Suprapubic skin (tissue), 4 donors: Measurements from ENCODE around the gene HOXC10. TPM values are rescaled to one million over a fixed set of nuclear protein-coding genes. Genes with fewer than 3 reads are reported as not detected.
A peak's percentile ranks its signal among the peaks of the same experiment; 100 is the strongest.

ENCODE experiments used
- DNase-seq, 2 donors: peaks; one replicate each; pipeline ENCODE4 v3.0.0-alpha.2; 2019; ENCODE audit warnings: low spot score in 2 of 2
- H3K27ac ChIP-seq: fragments of 200-600 bp; sonication (generic); one replicate; pipeline ENCODE4 v1.5.1; 2019
- H3K27me3 ChIP-seq: fragments of 200-600 bp; sonication (generic); one replicate; pipeline ENCODE4 v1.5.1; 2019
- H3K36me3 ChIP-seq: fragments of 200-600 bp; sonication (generic); one replicate; pipeline ENCODE4 v1.5.1; 2019
- H3K4me1 ChIP-seq: fragments of 200-600 bp; sonication (generic); one replicate; pipeline ENCODE4 v1.5.1; 2019
- H3K4me3 ChIP-seq: fragments of 200-600 bp; sonication (generic); one replicate; pipeline ENCODE4 v1.5.1; 2019; ENCODE audit warnings: mild to moderate bottlenecking
- H3K9me3 ChIP-seq: fragments of 200-600 bp; sonication (generic); one replicate; pipeline ENCODE4 v1.5.1; 2019
- CTCF ChIP-seq, 2 donors: fragments of 200-600 bp in 1 of 2; fragments of 450-650 bp in 1 of 2; sonication (generic) in 1 of 2; IDR thresholded peaks; one replicate each; pipeline ENCODE4 v1.5.1; 2016 to 2019; ENCODE audit warnings: antibody characterized with exemption in 2 of 2, mild to moderate bottlenecking in 1 of 2, moderate library complexity in 1 of 2
- EP300 ChIP-seq: sonication (generic); formaldehyde crosslinking; IDR thresholded peaks from one replicate; pipeline ENCODE4 v1.6.1; 2017; ENCODE audit warnings: antibody characterized with exemption
- POLR2A ChIP-seq, 2 donors: fragments of 450-650 bp; IDR thresholded peaks; one replicate each; pipeline ENCODE4 v1.6.1; 2017; ENCODE audit warnings: antibody characterized with exemption in 2 of 2, mild to moderate bottlenecking in 2 of 2, moderate library complexity in 2 of 2
- POLR2AphosphoS5 ChIP-seq, 3 donors: sonication (generic); formaldehyde crosslinking; IDR thresholded peaks; one replicate each; pipeline ENCODE4 v1.6.1; 2017; ENCODE audit warnings: antibody characterized with exemption in 3 of 3
- WGBS: methylation state at CpG from one replicate; pipeline ENCODE4 v1.1.5; 2018; 5-methylcytosine and 5-hydroxymethylcytosine counted together
- total RNA-seq, 4 donors: library from RNA; depleted of rRNA; stranded (reverse); fragments of >200 nt; gene quantifications; one replicate each; pipeline ENCODE4 v1.1.0, GENCODE V29; 2016

Gene HOXC10
- total RNA-seq, 4 donors from 2014 or later, result 8.8 to 24.7 (median 13.3) TPM

- no peak for TF ChIP-seq EP300
- TF ChIP-seq CTCF (IDR thresholded peaks at IDR 0.05), result no peak
- TF ChIP-seq POLR2AphosphoS5 (IDR thresholded peaks at IDR 0.05), result no peak
- no peak for TF ChIP-seq POLR2A (IDR thresholded peaks at IDR 0.05)
- H3K27me3 ChIP-seq, result peaks cover 98% of the 10 kb centered on the region
- no peaks in the 10 kb centered on the region for H3K9me3 ChIP-seq
- WGBS, result 2% methylated on average over 49 of the region's 56 CpGs
- peak within 1 kb of the TSS; percentile 57 for H3K4me3 ChIP-seq
- no peaks in the 10 kb centered on the region for H3K36me3 ChIP-seq
- peak; percentile 93 to 95 for DNase-seq
- H3K4me1 ChIP-seq, result peaks cover 36% of the 10 kb centered on the region
- peak within 1 kb of the TSS; percentile 87 for H3K27ac ChIP-seq
Observed at GRCh38 chr12:53938326-53939140, 46.4 kb upstream of the HOXC10 start, which contains the start of gene HOXC13. TSS of gene HOXC13 (plus strand) at chr12:53938831. CDS start at chr12:53938907, 76 bp downstream.

- Histone ChIP-seq H3K9me3 (no peaks in the 10 kb centered on the region), H3K36me3 (no peaks in the 10 kb centered on the region), H3K4me3 (peak overlapping the region; percentile 57), H3K27me3 (peaks cover 98% of the 10 kb centered on the region), H3K4me1 (peaks cover 39% of the 10 kb centered on the region), H3K27ac (peak overlapping the region; percentile 87)
- WGBS, result 13% methylated on average over 28 of the region's 91 CpGs
- no peak for TF ChIP-seq POLR2AphosphoS5 (IDR thresholded peaks at IDR 0.05)
- no peak for TF ChIP-seq EP300
- no peak for TF ChIP-seq POLR2A (IDR thresholded peaks at IDR 0.05)
- no peak for TF ChIP-seq CTCF (IDR thresholded peaks at IDR 0.05)
- DNase-seq, result peak in 1 of 2 donors; percentile 82
Observed at GRCh38 chr12:53939141-53940108, 45.5 kb upstream of the HOXC10 start.

GRCh38 chr12:53940443-53941014 lies 44.4 kb upstream of the HOXC10 start:
- Histone ChIP-seq H3K27ac (peak overlapping the region; percentile 87), H3K4me1 (peaks cover 36% of the 10 kb centered on the region), H3K36me3 (no peaks in the 10 kb centered on the region), H3K9me3 (no peaks in the 10 kb centered on the region), H3K4me3 (peak overlapping the region; percentile 57), H3K27me3 (peaks cover 98% of the 10 kb centered on the region)
- no peak for DNase-seq
- TF ChIP-seq EP300 (no peak), POLR2A (IDR thresholded peaks at IDR 0.05) (no peak), CTCF (IDR thresholded peaks at IDR 0.05) (no peak), POLR2AphosphoS5 (IDR thresholded peaks at IDR 0.05) (no peak)
- 31% methylated on average over 9 of the region's 9 CpGs for WGBS

- no peaks in the 10 kb centered on the region for H3K36me3 ChIP-seq
- H3K4me1 ChIP-seq, result peaks cover 33% of the 10 kb centered on the region
- H3K9me3 ChIP-seq, result no peaks in the 10 kb centered on the region
- H3K27ac ChIP-seq, result no peak overlapping the region
- H3K27me3 ChIP-seq, result peaks cover 98% of the 10 kb centered on the region
- TF ChIP-seq POLR2A (IDR thresholded peaks at IDR 0.05) (no peak), EP300 (no peak), POLR2AphosphoS5 (IDR thresholded peaks at IDR 0.05) (no peak), CTCF (IDR thresholded peaks at IDR 0.05) (no peak)
- no peak for DNase-seq
- peak overlapping the region; percentile 57 for H3K4me3 ChIP-seq
Observed at GRCh38 chr12:53941187-53941586, 43.8 kb upstream of the HOXC10 start.
